Stimulated activated CD4-positive, alpha-beta T cell treated with anti-CD3 and anti-CD28 coated beads, Interleukin-4, amount 100 ng/mL, for 1 hour (primary cell): Measurements from ENCODE around the gene MPDZ.

Experiments
- DNase-seq: peaks from one replicate; pipeline ENCODE4 v3.0.0-alpha.2; 2020

MPDZ gene

GRCh38 chr9:13131416-13131815 lies 148.1 kb downstream of the MPDZ start:
- no peak for DNase-seq

DNA sequence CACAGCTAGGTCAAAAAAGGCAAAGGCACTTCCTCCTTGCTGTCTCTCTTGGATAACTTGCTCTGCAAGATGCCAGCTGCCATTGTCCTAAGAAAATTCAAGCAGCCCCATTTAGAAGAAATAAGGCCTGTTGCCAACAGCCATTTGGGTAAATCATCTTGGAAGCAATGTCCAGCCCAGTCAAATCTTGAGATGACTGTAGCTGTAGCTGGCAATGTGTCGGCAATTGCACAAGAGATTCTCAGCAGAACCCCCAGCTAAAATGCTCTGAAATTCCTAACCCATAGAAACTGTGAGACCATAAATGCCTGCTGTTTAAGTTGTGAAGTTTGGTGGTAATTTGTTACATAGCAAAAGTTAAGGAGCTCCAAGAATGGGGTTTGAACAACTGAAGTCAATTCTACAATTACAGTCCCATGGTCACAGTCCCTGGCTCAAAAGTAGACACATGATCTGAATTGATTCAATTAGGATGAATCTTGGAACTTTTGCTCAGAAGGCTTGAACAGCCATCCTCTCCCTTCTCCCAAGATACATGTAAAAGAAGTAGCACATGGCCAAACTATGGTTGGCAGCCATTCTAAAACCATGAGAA lies 151.1 kb downstream of the MPDZ start:
- DNase-seq: no peak

- no peak for DNase-seq
These were observed 152.4 kb downstream of the MPDZ start for GRCh38 chr9:13127131-13127530.

DNA sequence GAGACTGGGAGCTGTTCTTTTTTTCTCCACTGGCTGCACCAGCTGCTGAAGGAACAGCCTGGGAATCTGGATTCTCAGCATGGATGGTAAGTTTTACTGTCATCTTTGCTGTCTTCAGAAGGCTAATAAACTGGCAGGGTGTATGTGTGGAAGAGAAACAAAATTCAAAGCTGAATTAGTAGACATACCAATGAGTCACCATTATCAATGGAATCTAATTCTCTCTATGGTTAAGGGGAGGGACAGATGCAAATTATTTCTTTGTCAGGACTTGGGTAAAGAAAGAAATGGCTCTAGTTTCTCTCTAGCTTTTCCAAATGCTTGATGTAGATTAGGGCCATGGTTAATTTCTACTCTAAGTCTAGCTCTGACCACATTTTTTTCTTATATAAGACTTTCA lies 154.2 kb downstream of the MPDZ start:
- DNase-seq: no peak

DNA sequence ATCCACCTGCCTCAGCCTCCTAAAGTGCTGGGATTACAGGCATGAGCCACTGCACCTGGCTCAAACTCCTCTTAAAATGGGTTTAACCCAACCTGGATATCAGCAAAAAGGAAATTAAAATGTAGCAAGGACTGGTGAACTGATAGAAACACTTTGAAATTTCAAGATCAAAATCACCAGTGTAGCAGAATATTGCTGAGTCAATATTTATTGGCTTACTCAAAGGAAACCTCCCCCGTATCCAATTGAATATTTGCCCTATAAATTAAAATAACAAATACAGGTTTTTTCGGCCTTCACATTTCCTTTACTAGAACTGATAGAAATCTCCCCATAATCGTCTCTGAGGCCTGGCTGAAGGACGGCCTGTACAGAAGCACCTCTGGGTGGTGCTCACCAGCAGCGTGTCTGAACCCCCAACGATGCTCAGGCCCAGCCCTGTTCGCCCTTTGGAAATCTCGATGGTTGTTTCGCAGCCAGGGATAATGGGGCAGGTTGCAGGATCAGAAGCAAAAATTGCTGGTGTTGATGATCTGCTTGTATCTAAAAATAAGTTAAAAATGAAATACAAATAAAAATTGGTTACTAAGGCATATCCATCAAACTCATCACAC lies 156.6 kb downstream of the MPDZ start:
- no peak for DNase-seq

- DNase-seq: no peak
These were observed 161.2 kb downstream of the MPDZ start for GRCh38 chr9:13118313-13118712.

- no peak for DNase-seq
These were observed 163.2 kb downstream of the MPDZ start for GRCh38 chr9:13116292-13116691.

GRCh38 chr9:13113751-13114150 lies 165.7 kb downstream of the MPDZ start:
- DNase-seq: no peak

- no peak for DNase-seq
These were observed 166.3 kb downstream of the MPDZ start for GRCh38 chr9:13113216-13113615.

DNA sequence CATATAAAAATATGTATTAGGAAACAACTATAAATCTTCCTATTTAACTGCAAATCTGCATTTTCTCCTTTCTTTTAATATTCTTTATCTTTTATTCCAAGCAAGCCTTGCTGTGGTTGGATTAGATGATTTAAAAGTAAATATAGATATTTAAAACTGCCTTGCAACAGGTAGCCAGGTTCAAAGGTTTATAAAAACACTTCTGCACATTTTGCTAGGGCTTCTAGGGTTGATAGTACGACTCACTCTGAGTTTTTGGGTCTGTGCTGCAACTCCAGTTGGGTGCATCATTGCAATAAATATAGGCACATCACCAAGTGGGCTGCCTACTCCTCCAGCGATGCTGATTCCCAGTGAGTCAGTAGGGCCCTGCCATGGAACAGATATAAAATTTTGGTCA lies 167.7 kb downstream of the MPDZ start:
- no peak for DNase-seq

DNA sequence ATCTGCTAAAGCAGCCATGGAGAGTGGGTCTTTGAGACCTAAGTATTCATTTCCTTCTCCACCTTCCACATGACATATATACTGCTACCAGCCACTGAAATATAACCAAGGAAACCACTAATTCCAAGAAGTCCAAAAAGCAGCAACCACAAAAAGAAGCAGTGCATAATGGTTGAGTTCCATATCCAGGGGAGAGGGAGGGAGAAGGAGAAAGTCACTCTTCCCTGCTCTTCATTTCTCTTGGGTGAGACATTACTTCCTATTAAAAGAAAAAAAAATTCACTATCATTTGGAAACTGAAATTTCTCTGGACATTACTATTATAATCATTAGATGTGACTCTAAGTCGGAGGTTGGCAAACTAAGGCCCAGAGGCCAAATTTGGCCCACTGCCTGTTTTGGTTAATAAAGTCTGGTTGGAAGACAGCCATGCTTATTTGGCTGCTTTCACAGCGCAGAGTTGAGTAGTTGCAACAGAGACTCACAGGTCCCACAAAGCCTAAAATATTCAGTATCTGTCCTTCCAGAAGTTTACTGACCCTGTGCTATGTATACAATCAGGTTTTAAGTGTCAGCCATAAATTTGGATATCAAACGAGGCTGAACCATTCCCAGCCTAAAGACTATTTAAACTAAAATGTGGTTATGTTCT lies 168.6 kb downstream of the MPDZ start:
- DNase-seq: no peak

- DNase-seq: no peak
These were observed 169.7 kb downstream of the MPDZ start for GRCh38 chr9:13109781-13110180.

- no peak for DNase-seq
These were observed 172.5 kb downstream of the MPDZ start for GRCh38 chr9:13107008-13107407.

- no peak for DNase-seq
These were observed 178.4 kb downstream of the MPDZ start for GRCh38 chr9:13100914-13101572.

DNA sequence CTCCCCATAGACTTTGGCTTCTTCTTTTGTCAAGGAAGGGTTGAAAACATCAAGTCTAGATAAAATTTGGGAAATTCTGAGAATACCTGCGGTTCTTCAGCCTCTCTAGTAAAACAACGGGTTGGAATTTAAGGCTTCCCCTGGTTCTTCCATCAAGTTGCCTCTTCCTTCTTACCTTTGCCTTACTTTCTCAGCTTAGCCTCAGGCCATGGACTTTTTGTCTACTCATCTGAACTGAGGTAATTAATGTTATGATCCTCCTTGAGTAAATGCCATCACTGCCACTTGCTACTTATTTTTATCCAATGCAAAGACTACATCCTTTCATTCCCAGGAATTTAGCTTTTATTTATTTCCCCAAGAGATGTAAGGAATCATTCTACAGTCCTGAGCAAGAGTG lies 184.4 kb downstream of the MPDZ start:
- no peak for DNase-seq

DNA sequence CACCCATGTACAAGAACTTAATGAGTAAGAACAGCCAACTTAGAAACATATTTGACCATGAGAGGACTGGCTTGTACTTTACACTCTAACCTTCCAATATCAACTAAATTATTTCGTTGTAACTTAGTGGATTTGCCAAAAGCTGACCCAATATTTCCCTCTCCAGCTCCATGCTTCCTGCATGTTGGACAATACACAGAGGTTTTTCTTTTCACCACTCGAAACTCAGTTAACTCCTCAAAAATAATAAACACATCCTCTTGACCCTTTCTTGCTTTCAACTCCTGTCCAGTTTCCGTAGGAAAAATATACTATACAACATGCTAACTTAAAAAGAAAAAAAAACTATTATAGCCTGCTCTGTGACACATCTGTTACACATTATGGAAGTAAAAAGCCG lies 188.9 kb downstream of the MPDZ start:
- no peak for DNase-seq

DNA sequence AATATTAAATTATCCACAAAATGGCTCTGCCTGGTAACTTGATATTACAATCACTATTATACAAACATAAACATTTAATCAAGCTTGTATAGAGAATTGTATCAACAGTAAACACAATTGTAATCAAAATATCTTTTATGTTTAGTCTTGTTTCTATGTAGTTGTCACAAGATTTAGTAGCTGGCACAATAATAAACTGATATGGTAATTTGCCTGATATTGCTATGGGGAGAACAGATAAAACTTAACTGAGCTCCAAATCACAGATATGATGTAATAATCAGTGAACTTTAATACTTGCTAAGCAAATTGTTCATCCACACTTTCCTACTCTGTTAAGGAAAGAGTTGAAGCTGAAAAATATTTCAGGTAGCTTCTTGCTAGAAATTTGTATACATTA lies 189.8 kb downstream of the MPDZ start:
- DNase-seq: no peak

DNA sequence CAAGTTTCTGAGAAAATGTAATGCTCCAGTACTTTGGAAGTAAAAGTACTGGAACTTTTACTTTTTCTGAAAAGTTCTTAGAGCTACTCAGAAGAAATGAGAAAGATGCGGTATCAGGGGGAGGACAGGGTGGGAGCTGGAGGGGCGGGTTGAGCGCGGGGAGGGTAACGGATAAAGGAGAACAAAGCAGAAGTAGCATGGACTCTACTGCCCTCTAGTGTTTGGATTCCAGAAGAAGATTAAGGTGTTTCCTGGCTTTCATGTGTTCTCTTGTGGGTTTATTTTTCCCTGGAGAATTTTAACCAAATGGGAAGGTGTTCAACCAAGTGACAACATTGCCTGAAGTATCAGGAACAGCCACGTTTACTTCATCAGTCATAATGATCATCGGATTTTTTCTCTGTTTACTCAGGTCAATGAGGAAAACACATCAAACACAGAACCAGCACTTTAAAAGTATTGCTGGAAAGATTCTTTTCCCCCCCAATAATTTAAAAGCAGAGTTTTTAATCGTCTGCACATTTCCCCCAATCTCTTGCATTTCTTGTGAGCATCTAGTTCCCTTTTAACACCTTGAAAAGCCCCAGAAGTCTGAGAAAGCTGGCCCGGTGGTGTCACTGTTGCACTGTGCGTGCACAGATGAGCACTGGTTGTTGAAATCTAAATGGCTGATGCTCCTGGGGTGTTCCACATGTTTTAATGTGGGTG lies 190.6 kb downstream of the MPDZ start:
- no peak for DNase-seq

GRCh38 chr9:13083963-13084528 lies 195.4 kb downstream of the MPDZ start:
- no peak for DNase-seq

DNA sequence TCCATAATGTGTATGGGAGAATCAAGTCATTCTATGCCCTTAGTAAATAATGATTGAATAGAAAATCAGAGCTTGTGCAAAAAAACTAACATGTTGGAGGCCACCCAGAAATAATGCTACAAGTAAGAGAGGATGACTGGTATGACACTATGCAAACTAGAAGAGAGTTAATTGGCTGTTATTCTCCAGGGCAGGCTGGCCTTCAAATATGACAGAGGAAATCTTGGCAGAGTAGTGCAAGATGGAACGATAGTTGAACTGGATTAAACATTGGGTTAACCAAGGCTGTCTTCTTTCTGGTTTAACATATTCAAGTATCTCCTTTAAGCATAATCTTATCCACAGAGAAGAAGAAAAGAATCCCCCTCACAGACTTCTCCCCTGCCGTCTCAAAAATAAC lies 196.1 kb downstream of the MPDZ start:
- DNase-seq: no peak

GRCh38 chr9:13082796-13083195 lies 196.7 kb downstream of the MPDZ start:
- no peak for DNase-seq

- no peak for DNase-seq
These were observed 201.3 kb downstream of the MPDZ start for GRCh38 chr9:13078164-13078563.

- DNase-seq: no peak
These were observed 202.9 kb downstream of the MPDZ start for GRCh38 chr9:13076616-13077015.
